ENCODE results near the gene GHITM.
"Not testable (repeated sequence)": the region's sequence is repeated elsewhere in the genome, so short reads cannot be mapped to it uniquely, and the experiment has no call there.

GHITM gene

GRCh38 chr10:84176351-84176750, 37.0 kb downstream of the GHITM start:
- DNase-seq, result no peak
- no peak for ATAC-seq

DNA sequence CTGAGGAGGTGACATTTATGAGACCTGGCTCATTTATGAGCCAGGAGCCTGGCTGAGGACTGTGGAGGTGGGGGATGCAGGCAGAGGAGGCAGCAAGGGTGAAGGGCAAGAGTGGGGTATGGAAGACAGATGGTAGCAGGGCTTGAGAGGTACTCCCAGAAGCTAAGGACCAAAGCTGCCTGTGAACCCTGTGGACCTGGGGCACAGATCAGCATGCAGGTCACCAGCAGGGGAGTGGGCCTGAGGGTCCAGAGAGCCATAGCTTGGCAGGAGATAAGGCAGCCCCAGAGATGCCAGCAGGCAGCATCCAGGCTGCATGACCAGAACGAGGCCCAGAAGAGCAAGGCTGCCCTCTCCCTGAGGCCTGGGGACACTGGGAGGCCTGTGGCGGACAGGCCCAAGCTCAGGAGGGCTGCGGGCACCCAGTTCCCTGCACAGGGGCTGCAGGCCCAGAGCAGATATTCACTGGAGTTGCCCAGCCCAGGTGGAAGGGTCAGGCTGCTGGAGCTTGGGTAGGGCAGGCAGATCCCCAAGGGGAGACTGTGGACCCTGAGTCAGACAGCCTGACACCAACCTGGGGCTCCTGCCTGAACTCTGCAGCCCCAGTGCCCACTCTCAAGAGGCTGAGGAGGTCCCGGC, 37.6 kb downstream of the GHITM start:
- no peak for DNase-seq
- peak; percentile 30 for ATAC-seq

GRCh38 chr10:84177541-84178141, 38.3 kb downstream of the GHITM start:
- peak; percentile 19 for DNase-seq
- peak; percentile 40 for ATAC-seq

DNA sequence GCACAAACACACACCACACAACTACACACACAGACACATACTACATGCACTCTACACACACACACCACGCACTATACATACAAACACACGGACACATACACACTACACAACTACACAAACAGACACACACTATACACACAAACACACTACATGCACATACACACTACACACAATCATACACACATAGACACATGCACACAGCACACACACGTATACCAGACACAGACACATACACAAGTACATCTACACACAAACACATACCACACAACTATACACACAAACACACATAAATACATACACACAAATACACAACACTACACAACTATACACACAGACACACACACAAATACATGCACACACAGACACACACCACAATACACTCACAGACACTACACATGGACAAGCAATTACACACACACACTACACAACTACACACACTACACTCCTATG, 38.9 kb downstream of the GHITM start:
- ATAC-seq (no peak), DNase-seq (no peak)

- DNase-seq (no peak), ATAC-seq (peak; percentile 44)
These were observed 39.9 kb downstream of the GHITM start for GRCh38 chr10:84179059-84179710.

GRCh38 chr10:84180386-84180785, 41.1 kb downstream of the GHITM start:
- not testable (repeated sequence) for ATAC-seq, DNase-seq

- ATAC-seq (no peak), DNase-seq (no peak)
These were observed 42.3 kb downstream of the GHITM start for GRCh38 chr10:84181631-84182030.

DNA sequence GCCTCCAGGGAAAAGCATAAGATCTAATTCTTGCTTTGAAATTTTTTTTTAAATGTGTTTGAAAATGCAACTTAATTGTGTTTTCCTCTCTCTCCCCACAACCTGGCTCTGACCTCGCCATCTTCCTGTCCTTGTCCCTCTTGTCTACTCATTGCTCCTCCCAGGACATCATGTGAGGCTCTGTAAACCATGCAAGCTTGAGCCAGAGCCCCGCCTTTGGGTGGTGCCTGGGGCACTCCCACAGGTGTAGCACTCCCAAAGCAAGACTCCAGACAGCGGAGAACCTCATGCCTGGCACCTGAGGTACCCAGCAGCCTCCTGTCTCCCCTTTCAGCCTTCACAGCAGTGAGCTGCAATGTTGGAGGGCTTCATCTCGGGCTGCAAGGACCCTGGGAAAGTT, 45.2 kb downstream of the GHITM start:
- DNase-seq, result no peak
- no peak for ATAC-seq

GRCh38 chr10:84185526-84186175, 46.3 kb downstream of the GHITM start:
- ATAC-seq (no peak), DNase-seq (no peak)

DNA sequence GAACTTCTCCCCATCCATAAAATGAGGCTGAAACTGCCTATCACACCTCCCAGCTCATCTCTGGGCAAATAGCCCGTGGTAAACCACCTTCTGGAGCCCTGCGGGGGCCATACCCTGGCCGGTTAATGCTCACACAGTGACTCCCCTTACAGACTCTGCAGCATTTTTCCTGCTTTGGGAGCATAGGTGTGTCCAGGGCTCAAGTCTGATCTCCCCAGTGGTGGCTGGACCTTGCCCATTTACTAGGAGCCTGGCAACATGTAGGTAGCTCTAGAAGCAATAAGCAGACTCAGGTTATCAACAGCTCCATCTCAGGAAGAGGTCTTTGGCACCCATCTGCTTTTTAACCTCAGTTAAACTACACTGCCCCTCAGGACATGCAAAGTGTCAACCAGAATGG, 49.5 kb downstream of the GHITM start:
- no peak for ATAC-seq

DNA sequence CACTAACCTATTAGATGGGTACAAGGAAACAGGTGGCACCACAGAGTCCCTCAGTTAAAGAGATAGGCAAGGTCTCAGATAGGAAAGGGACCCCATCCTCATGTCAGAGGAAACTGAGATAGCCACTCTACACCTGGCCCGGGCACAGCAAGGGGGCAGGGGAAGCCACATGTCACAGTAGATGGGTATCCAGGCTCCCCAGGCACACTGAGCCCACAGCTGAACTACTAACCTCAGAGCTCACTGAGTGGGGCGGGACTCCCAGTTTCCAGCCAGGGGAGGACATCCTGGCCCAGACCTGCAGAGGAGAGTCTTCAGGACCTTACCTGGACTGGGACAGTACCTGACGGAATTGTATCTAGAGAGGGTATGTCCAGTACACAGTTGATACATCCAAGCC, 51.3 kb downstream of the GHITM start:
- ATAC-seq, result no peak
- DNase-seq, result no peak

More for the DNA sequence above, 49.5 kb downstream of the GHITM start:
- no peak for DNase-seq

GRCh38 chr10:84191106-84191505, 51.8 kb downstream of the GHITM start:
- ATAC-seq, result no peak

GRCh38 chr10:84193327-84193726, 54.0 kb downstream of the GHITM start:
- ATAC-seq (no peak), DNase-seq (no peak)

More at GRCh38 chr10:84191106-84191505, 51.8 kb downstream of the GHITM start:
- DNase-seq, result no peak

- no peak for DNase-seq
These were observed 54.6 kb downstream of the GHITM start for GRCh38 chr10:84193846-84194423.

GRCh38 chr10:84194424-84195043, 55.2 kb downstream of the GHITM start, which contains the start of gene CDHR1:
Gene CDHR1, plus strand, starts transcription at chr10:84194537. Its CDS starts 224 bp downstream, at chr10:84194761.
- peak; percentile 65 for DNase-seq
- peak; percentile 74 for ATAC-seq

More at GRCh38 chr10:84193846-84194423, 54.6 kb downstream of the GHITM start:
- ATAC-seq, result no peak

DNA sequence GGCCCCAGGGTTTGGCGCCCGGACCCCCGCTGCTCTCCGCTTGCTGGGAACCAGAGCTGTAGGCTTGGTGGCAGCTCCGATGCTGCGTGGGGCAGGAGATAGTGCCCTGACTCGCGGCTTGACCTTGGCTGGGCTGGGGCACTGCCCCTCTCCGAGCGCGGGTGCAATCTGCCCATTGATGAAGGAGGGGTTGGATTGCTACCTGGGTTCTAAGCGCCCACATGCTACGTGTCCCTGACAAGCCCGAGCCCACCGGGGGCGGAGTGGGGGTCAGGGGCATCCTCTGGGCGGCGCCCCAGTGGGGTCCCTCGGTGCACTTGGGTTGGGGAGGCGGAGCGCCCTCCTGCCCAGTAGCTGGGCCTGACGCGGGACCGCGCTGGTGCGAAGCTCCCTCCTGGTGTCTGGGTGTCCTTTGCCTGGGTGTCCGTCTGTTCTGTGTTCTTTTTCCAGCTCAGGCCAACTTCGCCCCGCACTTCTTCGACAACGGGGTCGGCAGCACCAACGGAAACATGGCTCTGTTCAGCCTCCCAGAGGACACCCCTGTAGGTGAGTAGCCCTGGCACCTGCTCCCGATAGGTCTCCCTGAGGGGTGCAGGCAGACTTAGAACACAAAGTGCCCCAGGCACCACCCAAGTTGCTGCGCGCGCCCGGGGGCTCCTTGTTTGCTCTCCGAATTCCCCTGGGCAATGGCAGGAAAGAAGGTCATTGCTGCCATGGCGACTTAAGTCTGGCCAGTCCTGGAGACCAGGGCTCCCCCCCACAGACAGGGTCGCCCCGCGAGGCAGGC, 55.9 kb downstream of the GHITM start:
- DNase-seq, result no peak

GRCh38 chr10:84196083-84196482, 56.8 kb downstream of the GHITM start:
- DNase-seq (no peak), ATAC-seq (no peak)

More for the DNA sequence above, 55.9 kb downstream of the GHITM start:
- no peak for ATAC-seq

DNA sequence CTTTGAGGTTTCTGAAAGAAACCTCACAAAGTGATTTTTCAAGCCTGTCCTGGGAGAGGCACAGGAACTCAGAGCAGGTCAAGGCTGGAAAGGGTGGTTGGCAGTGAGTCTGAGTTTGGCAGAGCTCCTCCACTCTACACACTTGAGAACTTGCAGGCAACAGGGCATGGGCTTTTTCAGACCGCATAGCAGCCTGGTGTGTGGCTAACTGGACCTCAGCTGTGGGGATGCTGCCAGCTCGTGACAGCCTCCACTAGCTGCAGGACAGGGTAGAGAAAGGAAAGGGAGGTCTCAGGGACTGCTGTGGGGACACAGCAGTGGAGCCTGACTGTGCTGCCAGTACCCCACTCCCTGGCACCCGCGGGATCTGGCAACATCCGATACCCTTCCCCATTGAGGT, 57.6 kb downstream of the GHITM start:
- DNase-seq, result no peak
- no peak for ATAC-seq

- ATAC-seq (no peak), DNase-seq (no peak)
These were observed 58.3 kb downstream of the GHITM start for GRCh38 chr10:84197643-84198042.

DNA sequence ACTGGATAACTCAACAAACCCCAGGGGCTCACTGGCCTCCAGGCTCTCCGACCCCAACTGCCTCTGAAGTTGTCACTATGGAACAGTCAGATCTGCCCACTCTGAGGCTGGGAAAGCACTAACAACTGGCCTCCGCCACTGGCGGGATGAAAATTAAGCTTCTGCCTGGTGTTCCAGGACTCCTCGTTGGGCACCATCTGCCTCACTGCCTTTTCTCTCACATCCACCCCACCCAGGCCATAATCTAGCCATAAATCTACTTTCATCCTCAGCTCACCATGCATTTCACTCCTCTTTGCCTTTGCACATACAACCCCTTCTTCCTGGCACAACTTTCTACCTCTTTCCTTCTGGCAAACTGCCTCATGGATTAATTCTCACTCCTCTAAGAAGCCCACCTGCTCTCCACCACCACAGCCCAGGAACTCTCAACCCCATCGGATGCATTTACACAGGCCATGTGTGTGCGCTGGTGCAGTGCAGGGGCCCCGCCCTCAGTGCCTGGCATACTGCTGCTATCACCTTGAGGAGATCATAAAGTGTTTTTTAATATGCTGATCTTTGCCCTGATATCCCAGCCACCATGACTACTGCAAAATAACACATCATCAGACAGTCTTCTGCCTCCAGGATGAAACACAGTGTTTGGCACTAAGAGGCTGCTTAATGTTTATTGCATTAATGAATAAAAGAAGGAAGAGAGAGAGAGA, 59.1 kb downstream of the GHITM start:
- ATAC-seq (no peak), DNase-seq (no peak)
